Amniotic epithelial cell (primary cell): Measurements from ENCODE around the gene DEFB110.

Source experiments
- DNase-seq: peaks from one replicate; pipeline ENCODE4 v3.0.0-alpha.2; 2010; ENCODE audit warnings: low read depth

Gene DEFB110

GRCh38 chr6:50021894-50022293, at the start of gene DEFB110:
TSS of gene DEFB110 (minus strand) at chr6:50021994. CDS start at chr6:50021935, 59 bp downstream.
- no peak for DNase-seq

GRCh38 chr6:50070101-50070500, 48.3 kb upstream of the DEFB110 start:
- no peak for DNase-seq

- no peak for DNase-seq
Measured at GRCh38 chr6:50062051-50062450, 40.3 kb upstream of the DEFB110 start.

- no peak for DNase-seq
Measured at GRCh38 chr6:50056242-50056641, 34.4 kb upstream of the DEFB110 start.

- DNase-seq: no peak
Measured at GRCh38 chr6:50049829-50050228, 28.0 kb upstream of the DEFB110 start, which contains the start of gene DEFB112. TSS of gene DEFB112 (minus strand) at chr6:50049929. CDS start at chr6:50049869, 60 bp downstream.

GRCh38 chr6:50047026-50047425, 25.2 kb upstream of the DEFB110 start:
- no peak for DNase-seq

GRCh38 chr6:50030777-50031562, 9.2 kb upstream of the DEFB110 start:
- DNase-seq: no peak

- no peak for DNase-seq
Measured at GRCh38 chr6:50030350-50030749, 8.6 kb upstream of the DEFB110 start.

- DNase-seq: no peak
Measured at GRCh38 chr6:50025258-50025657, 3.5 kb upstream of the DEFB110 start.

- no peak for DNase-seq
Measured at GRCh38 chr6:50007819-50008218, 14.0 kb downstream of the DEFB110 start.

GRCh38 chr6:50003139-50003538, 18.7 kb downstream of the DEFB110 start:
- DNase-seq: no peak

- DNase-seq: no peak
Measured at GRCh38 chr6:49995278-49995677, 26.5 kb downstream of the DEFB110 start.

GRCh38 chr6:49988900-49989299, 32.9 kb downstream of the DEFB110 start:
- DNase-seq: no peak

- DNase-seq: no peak
Measured at GRCh38 chr6:49987749-49988148, 34.0 kb downstream of the DEFB110 start.

- DNase-seq: no peak
Measured at GRCh38 chr6:49986551-49986950, 35.2 kb downstream of the DEFB110 start.

GRCh38 chr6:49982046-49982445, 39.7 kb downstream of the DEFB110 start:
- no peak for DNase-seq

GRCh38 chr6:49980898-49981297, 40.9 kb downstream of the DEFB110 start:
- DNase-seq: no peak

GRCh38 chr6:49979584-49979983, 42.2 kb downstream of the DEFB110 start:
- DNase-seq: no peak

GRCh38 chr6:49978332-49979226, 43.2 kb downstream of the DEFB110 start:
- DNase-seq: no peak

- no peak for DNase-seq
Measured at GRCh38 chr6:49969605-49970004, 52.2 kb downstream of the DEFB110 start, which contains the start of gene DEFB113. TSS of gene DEFB113 (minus strand) at chr6:49969625. CDS start at chr6:49969625, 0 bp downstream.
